ENCODE data around the gene TRMT44.

GRCh38 chr4:8523175-8523574 is 82.6 kb downstream of the TRMT44 start:
- TF ChIP-seq RAD21 (IDR thresholded peaks at IDR 0.05; ENCODE audit: low read length) (no peak), CTCF (conservative IDR thresholded peaks at IDR 0.05; ENCODE audit: low read depth, low read length) (no peak)
